DMS 273 (cell line): ENCODE results near the gene NFATC4.
A peak's percentile ranks its signal among the peaks of the same experiment; 100 is the strongest.
"Not testable (repeated sequence)": the region's sequence is repeated elsewhere in the genome, so short reads cannot be mapped to it uniquely, and the experiment has no call there.

Source experiments
- DNase-seq: peaks from one replicate; lab custom pipeline; 2025; ENCODE audit not compliant: unreplicated experiment; lab: John Stamatoyannopoulos, UW

NFATC4 gene

GRCh38 chr14:24387009-24387345 lies 19.0 kb downstream of the NFATC4 start:
- no peak for DNase-seq

GRCh38 chr14:24387579-24387978 lies 19.6 kb downstream of the NFATC4 start:
- DNase-seq, result not testable (repeated sequence)

- DNase-seq, result no peak
Observed at GRCh38 chr14:24388474-24389179, 20.6 kb downstream of the NFATC4 start.

GRCh38 chr14:24389226-24389848 lies 21.4 kb downstream of the NFATC4 start:
- no peak for DNase-seq

DNA sequence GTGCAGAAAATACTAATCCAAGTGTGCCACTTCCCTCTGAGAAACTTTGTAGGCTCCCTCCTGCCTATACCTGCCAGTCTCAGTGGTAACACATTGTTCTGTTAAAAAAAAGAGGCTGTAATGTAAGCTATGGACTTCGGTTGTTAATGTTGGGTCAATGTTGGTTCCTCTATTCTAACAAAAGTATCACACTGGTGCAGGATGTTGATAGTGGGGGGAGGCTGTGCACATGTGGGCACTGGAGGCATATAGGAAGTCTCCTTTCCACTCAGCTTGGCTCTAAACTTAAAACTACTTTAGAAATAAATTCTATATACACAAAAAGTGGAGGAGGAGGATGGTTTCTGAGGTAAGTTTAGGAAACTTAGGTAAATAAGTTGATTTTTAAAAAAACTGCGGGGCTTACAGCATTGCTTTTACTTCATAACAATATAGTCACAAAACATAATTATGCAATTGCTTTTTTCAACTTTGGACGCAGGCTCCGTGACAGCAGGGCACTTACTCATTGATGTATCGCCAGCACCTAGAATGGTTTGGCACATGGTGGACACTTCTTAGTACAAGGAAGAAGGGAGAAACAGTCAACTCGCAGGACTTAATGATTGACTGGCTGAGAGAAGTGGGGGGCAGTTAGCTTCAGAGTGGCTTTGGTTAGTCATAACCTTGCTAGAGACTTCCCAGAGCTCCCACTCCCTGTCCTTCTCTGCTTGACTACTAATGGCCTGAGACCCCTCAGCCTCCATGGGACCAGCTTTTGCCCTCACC lies 22.9 kb downstream of the NFATC4 start:
- DNase-seq, result no peak

GRCh38 chr14:24392325-24393091 lies 24.5 kb downstream of the NFATC4 start:
- peak; percentile 30 for DNase-seq

DNA sequence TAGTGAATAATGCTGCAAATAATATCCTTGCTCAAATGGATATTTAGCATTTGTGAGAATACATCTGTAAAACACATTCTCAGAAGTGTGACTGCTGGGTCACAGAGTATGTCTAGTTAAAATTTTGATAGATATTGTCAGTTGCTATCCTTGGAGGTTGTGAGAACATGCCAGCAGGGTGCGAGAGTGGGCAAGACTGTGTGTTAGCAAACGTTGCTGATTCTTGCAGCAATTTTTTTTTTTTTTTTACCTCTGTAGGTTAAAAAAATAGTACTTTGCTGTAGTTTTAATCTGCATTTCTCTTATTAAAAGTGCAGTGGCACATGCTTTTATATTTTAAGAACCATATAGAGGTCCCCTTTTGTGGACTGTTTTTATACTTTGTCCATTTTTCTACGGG lies 26.3 kb downstream of the NFATC4 start:
- DNase-seq, result peak; percentile 51

GRCh38 chr14:24395609-24396582 lies 27.9 kb downstream of the NFATC4 start:
- DNase-seq, result no peak

- no peak for DNase-seq
Observed at GRCh38 chr14:24397639-24398292, 29.8 kb downstream of the NFATC4 start.

GRCh38 chr14:24398293-24398652 lies 30.3 kb downstream of the NFATC4 start:
- peak; percentile 36 for DNase-seq

DNA sequence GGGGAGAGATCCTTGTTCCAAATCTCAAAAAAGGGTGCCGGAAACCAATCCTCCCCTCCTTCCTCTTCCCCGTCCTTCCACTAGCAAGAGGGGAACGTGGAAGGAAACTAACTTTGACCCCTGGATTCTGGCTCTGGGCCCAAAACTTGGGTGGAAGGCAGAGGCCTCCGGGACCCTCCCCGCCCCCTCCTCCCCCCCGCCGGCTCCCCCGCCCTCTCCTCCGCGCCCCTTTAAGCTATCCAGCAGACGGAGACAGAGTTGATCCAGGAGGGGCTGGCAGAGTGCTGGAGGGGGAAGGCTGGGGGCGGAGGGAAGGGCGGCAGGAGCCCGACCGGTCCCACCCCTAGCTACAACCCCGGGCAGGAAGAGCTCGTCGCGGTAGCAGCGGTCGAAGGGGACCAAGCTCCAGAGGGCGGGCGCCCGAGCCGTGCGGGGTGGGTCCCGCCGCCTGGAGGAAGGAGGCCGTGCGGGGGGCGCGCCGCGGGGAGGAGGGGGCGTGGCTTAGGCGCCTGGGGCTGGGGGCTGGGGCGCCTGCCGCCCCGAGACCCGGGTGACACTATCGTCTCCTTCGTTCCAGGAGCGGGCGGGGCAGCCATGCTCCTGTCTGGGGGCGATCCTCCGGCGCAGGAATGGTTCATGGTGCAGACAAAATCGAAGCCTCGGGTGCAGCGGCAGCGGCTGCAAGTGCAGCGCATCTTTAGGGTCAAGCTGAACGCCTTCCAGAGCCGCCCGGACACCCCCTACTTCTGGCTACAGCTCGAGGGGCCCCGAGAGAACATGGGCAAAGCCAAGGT lies 30.9 kb downstream of the NFATC4 start, which contains the start of gene NYNRIN:
Gene NYNRIN (plus strand): TSS at position 351 of the 794 bp plus-strand sequence. CDS start 244 bp downstream, at position 595.
- DNase-seq, result peak; percentile 61

DNA sequence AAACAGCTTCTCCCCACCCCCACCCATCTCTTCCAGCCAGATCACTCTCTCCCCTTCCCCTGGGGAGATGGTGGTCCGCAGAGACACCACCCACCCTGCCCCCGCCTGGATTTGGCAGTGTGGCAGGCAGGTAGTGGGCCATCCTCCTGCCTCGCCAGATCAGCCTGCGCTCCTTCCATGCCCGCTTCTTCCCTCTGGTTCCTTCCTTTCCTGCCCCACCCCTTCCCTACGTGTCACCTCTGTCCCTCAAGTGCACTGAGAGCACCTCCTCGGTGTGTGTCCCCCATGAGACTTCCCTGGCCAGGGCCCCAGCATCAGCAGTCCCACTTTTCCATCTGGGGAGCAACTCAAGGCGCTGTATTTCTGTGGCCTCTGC lies 31.5 kb downstream of the NFATC4 start:
- no peak for DNase-seq

GRCh38 chr14:24399999-24400718 lies 32.2 kb downstream of the NFATC4 start:
- no peak for DNase-seq

- no peak for DNase-seq
Observed at GRCh38 chr14:24401810-24402702, 34.1 kb downstream of the NFATC4 start.

DNA sequence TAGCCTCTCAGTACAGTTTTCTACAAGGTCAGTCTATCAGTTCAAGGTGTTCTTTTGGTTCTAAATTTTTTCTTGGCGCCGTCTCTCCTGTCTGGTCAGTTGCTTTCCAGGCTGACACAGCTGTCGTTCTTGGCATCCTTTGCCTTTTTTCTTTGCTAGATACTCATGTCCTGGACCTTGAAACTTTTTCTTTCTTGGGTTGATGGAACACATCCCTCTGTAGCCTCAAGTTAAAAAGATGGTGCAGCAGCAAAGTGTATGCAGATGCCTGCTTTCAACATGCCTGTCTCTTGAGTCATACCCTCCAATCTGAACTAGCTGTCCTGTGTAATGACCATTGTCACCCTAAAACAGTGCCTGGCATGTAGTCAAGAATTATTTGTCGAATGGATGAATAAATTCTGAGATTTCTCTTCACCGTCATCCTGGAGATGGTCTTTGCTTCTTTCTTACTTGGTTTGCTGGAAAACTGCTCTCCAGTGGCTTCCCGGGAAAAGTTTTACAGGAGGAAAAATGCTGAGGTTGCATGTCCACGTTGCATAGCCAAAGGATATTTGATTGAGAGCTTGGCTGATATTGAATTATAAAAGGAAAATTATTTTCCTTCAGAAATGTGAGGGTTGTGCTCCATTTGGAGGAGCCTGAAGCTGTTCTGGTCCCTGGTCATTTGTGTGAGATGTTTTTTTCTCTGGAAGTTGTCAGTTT lies 35.5 kb downstream of the NFATC4 start:
- DNase-seq, result no peak

- DNase-seq, result no peak
Observed at GRCh38 chr14:24404814-24405213, 36.8 kb downstream of the NFATC4 start.

GRCh38 chr14:24406416-24406815 lies 38.4 kb downstream of the NFATC4 start:
- DNase-seq, result no peak
